Astrocyte of the spinal cord (primary cell): Measurements from ENCODE around the gene SMG1.
"Not testable (repeated sequence)": the region's sequence is repeated elsewhere in the genome, so short reads cannot be mapped to it uniquely, and the experiment has no call there.

Experiments
- DNase-seq: peaks from one replicate; pipeline ENCODE4 v3.0.0; 2011; ENCODE audit warnings: low read depth, low spot score
- H3K4me3 ChIP-seq: 2 replicates; pipeline ENCODE4 v1.5.1; 2011; ENCODE audit warnings: low read depth, mild to moderate bottlenecking, low read length, moderate library complexity
- in situ Hi-C: cut with HindIII; loops from 2 replicates; pipeline ENCODE4 v1.10.0; 2017; ENCODE audit warnings: low sequenced_read_pairs
- TF ChIP-seq, protein P1 (sequence below): IDR thresholded peaks from 2 replicates; pipeline ENCODE4 v1.5.1; 2012; ENCODE audit warnings: low read depth, mild to moderate bottlenecking, low read length, inconsistent platforms

The SMG1 gene

GRCh38 chr16:18933501-18933900 is 7.3 kb upstream of the SMG1 start:
- TF ChIP-seq, protein P1, sequence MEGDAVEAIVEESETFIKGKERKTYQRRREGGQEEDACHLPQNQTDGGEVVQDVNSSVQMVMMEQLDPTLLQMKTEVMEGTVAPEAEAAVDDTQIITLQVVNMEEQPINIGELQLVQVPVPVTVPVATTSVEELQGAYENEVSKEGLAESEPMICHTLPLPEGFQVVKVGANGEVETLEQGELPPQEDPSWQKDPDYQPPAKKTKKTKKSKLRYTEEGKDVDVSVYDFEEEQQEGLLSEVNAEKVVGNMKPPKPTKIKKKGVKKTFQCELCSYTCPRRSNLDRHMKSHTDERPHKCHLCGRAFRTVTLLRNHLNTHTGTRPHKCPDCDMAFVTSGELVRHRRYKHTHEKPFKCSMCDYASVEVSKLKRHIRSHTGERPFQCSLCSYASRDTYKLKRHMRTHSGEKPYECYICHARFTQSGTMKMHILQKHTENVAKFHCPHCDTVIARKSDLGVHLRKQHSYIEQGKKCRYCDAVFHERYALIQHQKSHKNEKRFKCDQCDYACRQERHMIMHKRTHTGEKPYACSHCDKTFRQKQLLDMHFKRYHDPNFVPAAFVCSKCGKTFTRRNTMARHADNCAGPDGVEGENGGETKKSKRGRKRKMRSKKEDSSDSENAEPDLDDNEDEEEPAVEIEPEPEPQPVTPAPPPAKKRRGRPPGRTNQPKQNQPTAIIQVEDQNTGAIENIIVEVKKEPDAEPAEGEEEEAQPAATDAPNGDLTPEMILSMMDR, result no peak
- in situ Hi-C loops, result no loop called here
- H3K4me3 ChIP-seq, result no peak overlapping the region
- DNase-seq, result no peak

GRCh38 chr16:18932243-18932987 is 6.2 kb upstream of the SMG1 start:
- H3K4me3 ChIP-seq, result no peak overlapping the region
- in situ Hi-C loops, result no loop called here
- TF ChIP-seq, protein P1, result no peak
- peak; percentile 38 for DNase-seq

- no peak for DNase-seq
- no peak overlapping the region for H3K4me3 ChIP-seq
- in situ Hi-C loops, result no loop called here
- TF ChIP-seq, protein P1, result no peak
Observed at GRCh38 chr16:18931756-18932155, 5.5 kb upstream of the SMG1 start.

- H3K4me3 ChIP-seq, DNase-seq, in situ Hi-C loops: not testable (repeated sequence)
Observed at GRCh38 chr16:18930095-18930494, 3.9 kb upstream of the SMG1 start.

DNA sequence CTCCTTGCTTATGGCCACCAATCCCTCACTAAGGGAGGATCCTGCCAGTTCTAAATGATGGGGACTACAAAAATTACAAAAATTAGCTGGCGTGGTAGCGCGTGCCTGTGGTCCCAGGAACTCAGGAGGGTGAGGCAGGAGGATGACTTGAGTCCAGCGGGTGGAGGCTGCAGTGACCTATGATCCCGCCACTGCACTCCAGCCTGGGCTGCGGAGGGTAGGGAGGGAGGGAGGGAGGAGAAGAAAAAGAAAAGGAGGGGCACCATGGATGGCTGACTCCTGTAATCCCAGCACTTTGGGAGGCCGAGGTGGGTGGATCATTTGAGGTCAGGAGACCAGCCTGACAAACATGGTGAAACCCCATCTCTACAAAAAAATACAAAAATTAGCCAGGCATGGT is 1.9 kb upstream of the SMG1 start:
- DNase-seq, in situ Hi-C loops, H3K4me3 ChIP-seq: not testable (repeated sequence)

GRCh38 chr16:18925215-18925985 is 808 bp downstream of the SMG1 start:
- H3K4me3 ChIP-seq, result peak overlapping the region; percentile 64
- DNase-seq, in situ Hi-C loops: not testable (repeated sequence)

DNA sequence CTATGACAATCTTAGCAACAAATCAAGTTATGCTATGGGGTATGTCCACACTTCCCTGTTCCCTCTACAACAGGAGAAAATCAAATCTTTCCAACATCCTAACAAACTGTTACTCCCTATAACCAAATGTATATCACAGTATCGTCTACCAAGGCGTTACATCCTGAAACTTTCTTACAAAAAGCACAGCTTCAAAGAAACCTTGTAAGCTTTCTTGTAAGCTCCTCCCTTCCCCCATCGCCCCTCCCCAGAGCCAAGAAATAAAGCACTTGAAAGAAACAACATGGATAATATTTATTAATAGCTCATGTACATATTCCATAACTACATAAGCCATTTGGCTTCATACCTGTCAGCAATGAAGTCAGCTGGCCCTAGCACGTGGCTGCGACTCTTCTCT is 2.3 kb downstream of the SMG1 start:
- in situ Hi-C loops, result not testable (repeated sequence)

DNA sequence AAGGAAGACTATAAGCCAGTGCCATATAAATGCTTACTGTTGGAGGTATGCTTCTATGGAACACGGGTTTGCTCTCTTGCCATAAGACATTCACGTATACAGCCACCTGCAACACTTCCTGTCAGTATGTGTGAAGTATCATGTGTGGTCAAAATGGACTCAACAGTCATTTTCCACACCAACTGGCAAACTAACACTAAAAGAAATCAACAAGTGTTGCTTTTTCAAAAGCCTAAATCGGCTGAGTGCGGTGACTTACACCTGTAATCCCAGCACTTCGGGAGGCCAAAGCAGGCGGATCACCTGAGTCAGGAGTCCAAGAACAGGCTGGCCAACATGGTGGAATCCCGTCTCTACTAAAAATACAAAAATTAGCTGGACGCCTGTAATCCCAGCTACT is 3.1 kb downstream of the SMG1 start:
- in situ Hi-C loops, DNase-seq, H3K4me3 ChIP-seq: not testable (repeated sequence)

More for the DNA sequence above, 2.3 kb downstream of the SMG1 start:
- not testable (repeated sequence) for H3K4me3 ChIP-seq, DNase-seq

- DNase-seq, H3K4me3 ChIP-seq, in situ Hi-C loops: not testable (repeated sequence)
Observed at GRCh38 chr16:18909585-18909984, 16.6 kb downstream of the SMG1 start.

DNA sequence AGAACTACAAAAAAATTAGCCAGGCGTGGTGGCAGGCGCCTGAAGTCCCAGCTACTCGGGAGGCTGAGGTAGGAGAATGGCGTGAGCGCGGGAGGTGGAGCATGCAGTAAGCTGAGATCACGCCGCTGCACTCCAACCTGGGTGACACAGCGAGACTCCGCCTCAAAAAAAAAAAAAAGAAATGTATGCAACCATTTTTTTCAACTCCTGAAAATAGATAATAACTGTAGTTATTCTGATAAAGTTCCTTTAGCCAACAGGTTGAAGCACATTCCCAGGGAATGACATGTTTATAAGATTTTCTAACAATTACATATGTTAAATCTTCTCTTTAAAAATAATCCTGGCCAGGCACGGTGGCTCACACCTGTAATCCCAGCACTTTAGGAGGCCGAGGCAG is 17.5 kb downstream of the SMG1 start:
- DNase-seq, H3K4me3 ChIP-seq, in situ Hi-C loops: not testable (repeated sequence)

- H3K4me3 ChIP-seq, in situ Hi-C loops, DNase-seq: not testable (repeated sequence)
Observed at GRCh38 chr16:18902778-18903177, 23.4 kb downstream of the SMG1 start.

DNA sequence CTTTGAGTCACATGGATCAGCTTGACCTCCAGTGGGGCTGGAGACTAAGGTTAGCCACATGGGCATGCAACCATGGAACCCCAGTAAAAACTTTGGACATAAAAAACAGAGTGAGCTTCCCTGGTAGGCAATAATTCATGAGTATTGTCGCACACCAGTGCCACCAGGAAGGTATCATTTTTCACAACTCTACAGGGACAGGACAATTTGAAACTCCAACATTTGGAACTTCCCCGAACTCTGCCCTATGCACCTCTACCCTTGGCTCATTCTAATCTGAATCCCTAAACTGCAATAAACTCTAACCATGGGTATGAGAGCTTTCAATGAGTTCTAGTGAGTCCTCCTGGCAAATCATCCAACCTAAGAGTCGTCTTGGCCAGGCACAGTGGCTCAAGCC is 24.2 kb downstream of the SMG1 start:
- DNase-seq, in situ Hi-C loops, H3K4me3 ChIP-seq: not testable (repeated sequence)

DNA sequence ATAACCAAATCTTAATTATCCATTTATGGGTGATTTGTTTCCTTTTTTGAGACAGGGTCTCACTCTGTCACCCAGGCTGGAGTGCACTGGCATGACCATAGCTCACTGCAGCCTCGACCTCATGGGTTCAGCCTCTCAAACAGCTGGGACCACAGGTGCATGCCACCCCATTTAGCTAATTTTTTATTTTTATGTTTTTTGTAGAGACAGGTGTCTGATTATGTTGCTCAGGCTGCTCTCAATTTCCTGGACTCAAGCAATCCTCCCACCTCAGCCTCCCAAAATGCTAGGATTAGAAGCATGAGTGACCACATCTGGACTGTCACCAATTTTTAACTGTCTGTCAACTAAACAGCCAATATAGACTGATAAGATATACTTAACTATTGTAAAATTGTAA is 25.0 kb downstream of the SMG1 start:
- in situ Hi-C loops, DNase-seq, H3K4me3 ChIP-seq: not testable (repeated sequence)

GRCh38 chr16:18884456-18884855 is 41.8 kb downstream of the SMG1 start:
- in situ Hi-C loops, DNase-seq: not testable (repeated sequence)

More at GRCh38 chr16:18884456-18884855, 41.8 kb downstream of the SMG1 start:
- H3K4me3 ChIP-seq, result not testable (repeated sequence)
